Trophoblast cell (in vitro differentiated cells and primary cell): Measurements from ENCODE around the gene NRXN3.

Source experiments
- DNase-seq, 2 donors: peaks; one replicate each; pipeline ENCODE4 v3.0.0-alpha.2; 2016
- H2AFZ ChIP-seq: 2 replicates; pipeline ENCODE4 v1.6.1; 2013; ENCODE audit warnings: low read length, moderate library complexity, mild to moderate bottlenecking; ENCODE audit not compliant: insufficient read depth, poor library complexity
- H2AK5ac ChIP-seq: 2 replicates; pipeline ENCODE4 v1.6.1; 2013; ENCODE audit warnings: mild to moderate bottlenecking, low read length
- H2BK120ac ChIP-seq: 2 replicates; pipeline ENCODE4 v1.6.1; 2013; ENCODE audit warnings: low read length, mild to moderate bottlenecking, moderate library complexity; ENCODE audit not compliant: insufficient read depth, poor library complexity
- H2BK12ac ChIP-seq: 2 replicates; pipeline ENCODE4 v1.6.1; 2013; ENCODE audit warnings: mild to moderate bottlenecking, low read length, moderate library complexity
- H2BK5ac ChIP-seq: 2 replicates; pipeline ENCODE4 v1.6.1; 2013; ENCODE audit warnings: low read length, low read depth, moderate library complexity, mild to moderate bottlenecking; ENCODE audit not compliant: poor library complexity
- H3K14ac ChIP-seq: 2 replicates; pipeline ENCODE4 v1.6.1; 2013; ENCODE audit warnings: mild to moderate bottlenecking, low read length
- H3K18ac ChIP-seq: 2 replicates; pipeline ENCODE4 v1.6.1; 2013; ENCODE audit warnings: mild to moderate bottlenecking, low read length
- H3K23ac ChIP-seq: 2 replicates; pipeline ENCODE4 v1.6.1; 2013; ENCODE audit warnings: low read length
- H3K27ac ChIP-seq: 2 replicates; pipeline ENCODE4 v1.5.1; 2013; ENCODE audit warnings: low read depth, mild to moderate bottlenecking, inconsistent platforms, low read length, moderate library complexity
- H3K27me3 ChIP-seq: 2 replicates; pipeline ENCODE4 v1.6.1; 2013; ENCODE audit warnings: inconsistent platforms, mild to moderate bottlenecking, low read length, moderate library complexity; ENCODE audit not compliant: insufficient read depth
- H3K36me3 ChIP-seq, 2 experiments: 1 replicate in 1 of 2; 2 replicates in 1 of 2; pipeline ENCODE4 v1.6.1; 2013; ENCODE audit warnings: low read length in 2 of 2, mild to moderate bottlenecking in 2 of 2, moderate library complexity in 1 of 2; ENCODE audit not compliant: insufficient read depth in 2 of 2, control insufficient read depth in 1 of 2
- H3K4ac ChIP-seq: 2 replicates; pipeline ENCODE4 v1.6.1; 2013; ENCODE audit warnings: low read depth, mild to moderate bottlenecking, low read length, moderate library complexity
- H3K4me1 ChIP-seq, 2 experiments: 1 replicate in 1 of 2; 2 replicates in 1 of 2; pipeline ENCODE4 v1.6.1; 2013; ENCODE audit warnings: low read length in 2 of 2, mild to moderate bottlenecking in 2 of 2, moderate library complexity in 1 of 2; ENCODE audit not compliant: insufficient read depth in 2 of 2, control insufficient read depth in 1 of 2
- H3K4me2 ChIP-seq: 2 replicates; pipeline ENCODE4 v1.6.1; 2013; ENCODE audit warnings: inconsistent platforms, mild to moderate bottlenecking, low read length, moderate library complexity
- H3K4me3 ChIP-seq: 2 replicates; pipeline ENCODE4 v1.5.1; 2013; ENCODE audit warnings: mild to moderate bottlenecking, low read depth, low read length, inconsistent platforms
- H3K79me1 ChIP-seq: one replicate; pipeline ENCODE4 v1.6.1; 2013; ENCODE audit warnings: low read length
- H3K79me2 ChIP-seq: 2 replicates; pipeline ENCODE4 v1.6.1; 2013; ENCODE audit warnings: low read length, mild to moderate bottlenecking; ENCODE audit not compliant: control insufficient read depth, insufficient read depth, poor library complexity
- H3K9ac ChIP-seq: 2 replicates; pipeline ENCODE4 v1.6.1; 2013; ENCODE audit warnings: mild to moderate bottlenecking, low read length
- H3K9me3 ChIP-seq: 2 replicates; pipeline ENCODE4 v1.6.1; 2013; ENCODE audit warnings: low read depth, mild to moderate bottlenecking, control low read depth, inconsistent platforms, low read length; ENCODE audit not compliant: insufficient read depth
- H4K12ac ChIP-seq: 2 replicates; pipeline ENCODE4 v1.6.1; 2013; ENCODE audit warnings: low read depth, mild to moderate bottlenecking, low read length, moderate library complexity
- H4K8ac ChIP-seq: 2 replicates; pipeline ENCODE4 v1.6.1; 2013; ENCODE audit warnings: low read depth, mild to moderate bottlenecking, low read length, moderate library complexity
- H4K91ac ChIP-seq: one replicate; pipeline ENCODE4 v1.6.1; 2013; ENCODE audit warnings: low read depth, mild to moderate bottlenecking, low read length, moderate library complexity
- WGBS: extraction: QIAGEN DNeasy Blood & Tissue Kit; methylation state at CpG from one replicate; pipeline ENCODE4 v1.1.7; 2013; ENCODE audit warnings: missing lambda C conversion rate; ENCODE audit not compliant: insufficient read length, insufficient coverage; ENCODE audit errors: extremely low coverage; 5-methylcytosine and 5-hydroxymethylcytosine counted together

NRXN3 gene

DNA sequence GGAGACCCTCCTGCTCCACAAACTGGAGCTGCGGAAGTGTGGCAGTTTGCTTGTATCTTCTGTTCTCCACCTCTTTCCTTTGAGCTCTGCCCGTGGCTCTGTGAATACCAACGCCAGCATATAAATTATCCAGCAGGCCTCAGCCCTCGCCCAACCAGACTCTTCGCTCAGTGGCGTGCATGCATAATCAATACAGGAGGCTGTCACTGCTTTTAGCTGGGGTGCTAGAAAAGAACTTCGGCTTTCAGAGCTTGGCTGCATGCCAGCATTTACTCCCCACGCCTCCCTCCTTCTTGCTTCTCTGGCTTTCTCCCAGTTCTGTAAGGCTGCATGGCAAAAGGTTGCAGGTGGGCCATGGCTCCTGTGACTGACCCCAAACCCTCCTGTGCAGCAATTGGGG lies 26.9 kb downstream of the NRXN3 start:
- WGBS: no CpG with 5 or more reads among the region's 8 CpGs
- Histone ChIP-seq H2BK120ac (no peak overlapping the region), H2BK5ac (no peak overlapping the region), H4K91ac (no peak overlapping the region), H3K27ac (no peak overlapping the region), H3K9me3 (no peaks in the 10 kb centered on the region), H2AK5ac (no peak overlapping the region), H3K18ac (no peak overlapping the region), H3K9ac (no peak overlapping the region), H2BK12ac (no peak overlapping the region), H3K79me2 (no peaks in the 10 kb centered on the region), H4K8ac (no peak overlapping the region), H4K12ac (no peak overlapping the region), H3K79me1 (no peaks in the 10 kb centered on the region), H3K4me3 (no peak overlapping the region), H3K23ac (no peak overlapping the region), H3K4me2 (no peak overlapping the region), H3K4ac (no peak overlapping the region), H2AFZ (no peak overlapping the region), H3K36me3 (no peaks in the 10 kb centered on the region), H3K27me3 (no peaks in the 10 kb centered on the region), H3K14ac (no peak overlapping the region), H3K4me1 (no peaks in the 10 kb centered on the region)
- no peak for DNase-seq

DNA sequence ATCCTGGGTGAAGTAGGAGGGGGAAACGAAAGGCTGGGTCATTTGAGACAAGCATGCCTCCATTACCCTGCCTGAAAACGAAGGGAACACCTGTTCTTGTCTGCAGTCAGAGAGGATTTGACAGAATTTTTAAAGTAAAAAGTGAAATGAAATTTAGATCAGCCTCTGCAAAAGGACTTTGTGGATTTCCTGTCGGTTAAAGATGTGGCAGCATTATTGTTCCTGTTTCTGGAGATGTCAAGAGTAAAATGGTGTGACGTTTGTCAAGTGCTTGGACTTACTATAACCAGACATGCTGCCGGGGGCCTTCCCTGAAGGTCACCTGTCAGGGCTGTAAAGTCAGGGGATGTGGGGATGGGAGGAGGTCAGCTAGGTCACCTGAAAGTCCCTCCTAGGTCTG lies 32.0 kb downstream of the NRXN3 start:
- Histone ChIP-seq H3K9ac (no peak overlapping the region), H3K4ac (no peak overlapping the region), H3K79me2 (no peaks in the 10 kb centered on the region), H2BK5ac (no peak overlapping the region), H2BK120ac (no peak overlapping the region), H4K91ac (no peak overlapping the region), H3K14ac (no peak overlapping the region), H3K4me3 (no peak overlapping the region), H3K4me2 (no peak overlapping the region), H3K36me3 (no peaks in the 10 kb centered on the region), H3K18ac (no peak overlapping the region), H4K12ac (no peak overlapping the region), H4K8ac (no peak overlapping the region), H3K27ac (no peak overlapping the region), H3K27me3 (no peaks in the 10 kb centered on the region), H3K23ac (no peak overlapping the region), H2AK5ac (no peak overlapping the region), H2BK12ac (no peak overlapping the region), H3K79me1 (no peaks in the 10 kb centered on the region), H2AFZ (no peak overlapping the region), H3K4me1 (peaks cover 4 to 9% of the 10 kb centered on the region in 2 experiments), H3K9me3 (no peaks in the 10 kb centered on the region)
- no CpG with 5 or more reads among the region's 5 CpGs for WGBS
- no peak for DNase-seq

DNA sequence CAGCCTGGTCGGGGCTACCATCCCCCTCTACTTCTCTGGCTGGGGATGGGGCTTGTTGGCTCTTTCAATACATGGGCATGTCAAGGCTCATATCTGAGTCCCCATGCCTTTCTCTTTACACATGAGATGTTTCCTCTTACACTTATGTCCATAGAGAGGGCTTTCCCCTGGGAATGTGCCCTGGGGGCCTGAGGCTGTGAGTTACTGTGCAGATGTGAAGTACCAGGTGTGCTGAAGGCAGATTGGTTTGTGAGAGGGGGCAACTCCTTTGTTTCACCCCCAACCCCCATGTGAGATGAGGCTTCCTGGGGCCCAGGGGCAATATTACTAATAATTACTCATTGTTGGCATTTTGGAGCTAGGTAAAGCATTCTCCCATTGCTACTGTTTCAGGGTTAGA lies 32.8 kb downstream of the NRXN3 start:
- no peak overlapping the region for H2AK5ac ChIP-seq
- H3K4ac ChIP-seq: no peak overlapping the region
- no peak overlapping the region for H3K14ac ChIP-seq
- H3K4me1 ChIP-seq: peaks cover 4 to 9% of the 10 kb centered on the region in 2 experiments
- no peak overlapping the region for H3K18ac ChIP-seq
- no peak overlapping the region for H2BK12ac ChIP-seq
- H4K8ac ChIP-seq: no peak overlapping the region
- H4K12ac ChIP-seq: no peak overlapping the region
- H3K27me3 ChIP-seq: no peaks in the 10 kb centered on the region
- DNase-seq: peak; percentile 12 to 22
- H3K79me1 ChIP-seq: no peaks in the 10 kb centered on the region
- H2AFZ ChIP-seq: no peak overlapping the region
- no peaks in the 10 kb centered on the region for H3K36me3 ChIP-seq
- H3K79me2 ChIP-seq: no peaks in the 10 kb centered on the region
- no peak overlapping the region for H3K4me2 ChIP-seq
- WGBS: no CpG with 5 or more reads among the region's 1 CpG
- H3K9ac ChIP-seq: no peak overlapping the region
- H3K9me3 ChIP-seq: no peaks in the 10 kb centered on the region
- no peak overlapping the region for H3K4me3 ChIP-seq
- no peak overlapping the region for H4K91ac ChIP-seq
- H2BK5ac ChIP-seq: no peak overlapping the region
- H3K27ac ChIP-seq: no peak overlapping the region
- H3K23ac ChIP-seq: no peak overlapping the region
- H2BK120ac ChIP-seq: no peak overlapping the region

DNA sequence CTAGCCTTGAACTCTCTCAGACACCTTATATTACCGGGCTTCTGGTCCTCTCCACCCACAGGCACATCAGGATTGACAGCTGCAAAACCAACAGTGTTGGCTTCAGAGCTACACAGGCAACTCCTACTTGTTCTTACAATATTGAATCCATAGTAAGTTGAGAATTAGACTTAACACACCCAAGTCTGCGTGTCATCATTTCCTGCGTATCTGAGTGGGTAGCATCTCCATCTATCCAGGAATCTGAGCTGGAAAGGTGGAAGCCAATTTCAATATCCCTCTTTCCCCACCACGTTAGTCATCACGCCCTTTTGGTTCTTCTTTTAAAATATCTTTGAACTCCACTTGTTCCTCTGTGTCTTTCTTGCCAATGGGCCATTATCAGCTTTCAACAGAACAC lies 37.2 kb downstream of the NRXN3 start:
- H4K12ac ChIP-seq: no peak overlapping the region
- no peaks in the 10 kb centered on the region for H3K36me3 ChIP-seq
- H3K4ac ChIP-seq: no peak overlapping the region
- no peak overlapping the region for H3K23ac ChIP-seq
- DNase-seq: no peak
- no peaks in the 10 kb centered on the region for H3K27me3 ChIP-seq
- H4K91ac ChIP-seq: no peak overlapping the region
- no peak overlapping the region for H3K18ac ChIP-seq
- no peak overlapping the region for H4K8ac ChIP-seq
- H3K9me3 ChIP-seq: no peaks in the 10 kb centered on the region
- no peak overlapping the region for H3K27ac ChIP-seq
- H2BK120ac ChIP-seq: no peak overlapping the region
- no peak overlapping the region for H2BK5ac ChIP-seq
- H2AK5ac ChIP-seq: no peak overlapping the region
- H3K79me1 ChIP-seq: no peaks in the 10 kb centered on the region
- H2BK12ac ChIP-seq: no peak overlapping the region
- no peaks in the 10 kb centered on the region for H3K79me2 ChIP-seq
- H3K4me3 ChIP-seq: no peak overlapping the region
- H3K14ac ChIP-seq: no peak overlapping the region
- H3K9ac ChIP-seq: no peak overlapping the region
- WGBS: no CpG with 5 or more reads among the region's 5 CpGs
- H2AFZ ChIP-seq: no peak overlapping the region
- peaks cover 4 to 9% of the 10 kb centered on the region in 2 experiments for H3K4me1 ChIP-seq
- no peak overlapping the region for H3K4me2 ChIP-seq
